Stimulated activated naive CD8-positive, alpha-beta T cell treated with anti-CD3 and anti-CD28 coated beads, Interleukin-15, Interleukin-2, amounts not matched to agents 100 U/mL and 50 U/mL, for 24 hours (primary cell): ENCODE data around the gene ARHGEF7.
"Not testable (repeated sequence)": the region's sequence is repeated elsewhere in the genome, so short reads cannot be mapped to it uniquely, and the experiment has no call there.

Experiments
- ATAC-seq: fragments of 150-1000 bp; cut with Tn5 transposase; one replicate; pipeline ENCODE4 v1.10.0; 2021
- DNase-seq: peaks from one replicate; pipeline ENCODE4 v3.0.0; 2021

ARHGEF7 gene

GRCh38 chr13:111198732-111199378 is 83.7 kb downstream of the ARHGEF7 start:
- DNase-seq, ATAC-seq: not testable (repeated sequence)

GRCh38 chr13:111201304-111201940 is 86.3 kb downstream of the ARHGEF7 start:
- DNase-seq, result peak; percentile 35
- peak; percentile 75 for ATAC-seq

- DNase-seq (no peak), ATAC-seq (no peak)
These were observed 87.1 kb downstream of the ARHGEF7 start for GRCh38 chr13:111202156-111202621.

GRCh38 chr13:111202745-111203144 is 87.6 kb downstream of the ARHGEF7 start:
- DNase-seq (no peak), ATAC-seq (peak; percentile 47)

GRCh38 chr13:111203736-111204389 is 88.8 kb downstream of the ARHGEF7 start:
- DNase-seq (no peak), ATAC-seq (no peak)

- ATAC-seq (no peak), DNase-seq (no peak)
These were observed 89.5 kb downstream of the ARHGEF7 start for GRCh38 chr13:111204438-111205177.

- no peak for ATAC-seq
These were observed 91.0 kb downstream of the ARHGEF7 start for GRCh38 chr13:111206148-111206547.

GRCh38 chr13:111209613-111210012 is 94.5 kb downstream of the ARHGEF7 start:
- ATAC-seq (no peak), DNase-seq (no peak)

More at GRCh38 chr13:111206148-111206547, 91.0 kb downstream of the ARHGEF7 start:
- DNase-seq, result no peak

GRCh38 chr13:111210091-111210490 is 95.0 kb downstream of the ARHGEF7 start:
- DNase-seq (no peak), ATAC-seq (no peak)

GRCh38 chr13:111210544-111211469 is 95.7 kb downstream of the ARHGEF7 start:
- ATAC-seq (no peak), DNase-seq (no peak)

GRCh38 chr13:111211789-111212516 is 96.8 kb downstream of the ARHGEF7 start:
- ATAC-seq, result no peak
- no peak for DNase-seq

GRCh38 chr13:111212517-111212873 is 97.4 kb downstream of the ARHGEF7 start:
- no peak for DNase-seq
- no peak for ATAC-seq

GRCh38 chr13:111213964-111214726 is 99.0 kb downstream of the ARHGEF7 start:
- DNase-seq (no peak), ATAC-seq (no peak)

GRCh38 chr13:111215081-111216047 is 100.3 kb downstream of the ARHGEF7 start:
- no peak for ATAC-seq
- no peak for DNase-seq

GRCh38 chr13:111216166-111216960 is 101.3 kb downstream of the ARHGEF7 start:
- peak; percentile 54 for DNase-seq
- ATAC-seq, result peak; percentile 73

GRCh38 chr13:111217641-111218040 is 102.5 kb downstream of the ARHGEF7 start:
- DNase-seq, result no peak

GRCh38 chr13:111219280-111219679 is 104.2 kb downstream of the ARHGEF7 start:
- no peak for DNase-seq
- no peak for ATAC-seq

More at GRCh38 chr13:111217641-111218040, 102.5 kb downstream of the ARHGEF7 start:
- no peak for ATAC-seq

- ATAC-seq, result no peak
- DNase-seq, result no peak
These were observed 104.8 kb downstream of the ARHGEF7 start for GRCh38 chr13:111219950-111220349.
